Activated CD8-positive, alpha-beta T cell treated with anti-CD3 and anti-CD28 coated beads, Interleukin-2, amount 10 ng/mL, durations not matched to agents 7 days and 5 days (primary cell): ENCODE measurements around the gene PCDHA7. TPM values are rescaled to one million over a fixed set of nuclear protein-coding genes. Genes with fewer than 3 reads are reported as not detected.
"Not testable (repeated sequence)": the region's sequence is repeated elsewhere in the genome, so short reads cannot be mapped to it uniquely, and the experiment has no call there.

Experiments used
- ATAC-seq: fragments of 150-1000 bp; cut with Tn5 transposase; one replicate; pipeline ENCODE4 v1.10.0; 2021; ENCODE audit warnings: moderate library complexity
- CTCF ChIA-PET: fragments of 350-600 bp; sonication (Branson Sonifier 250); formaldehyde crosslinking; loops from one replicate; lab custom pipeline; 2021; ENCODE audit warnings: antibody characterized with exemption; lab: Charles Lee
- POLR2A ChIA-PET: fragments of 350-600 bp; sonication (Branson Sonifier 250); formaldehyde crosslinking; loops from one replicate; lab custom pipeline; 2021; ENCODE audit warnings: antibody characterized with exemption; lab: Charles Lee
- DNase-seq: peaks from one replicate; pipeline ENCODE4 v3.0.0-alpha.2; 2020
- H3K27ac Mint-ChIP-seq: one replicate; pipeline ENCODE4 v1.8.0; 2021; ENCODE audit warnings: mild to moderate bottlenecking, mixed read lengths
- H3K27me3 Mint-ChIP-seq: one replicate; pipeline ENCODE4 v1.8.0; 2021; ENCODE audit warnings: low read depth, mixed read lengths
- H3K36me3 Mint-ChIP-seq: one replicate; pipeline ENCODE4 v1.8.0; 2021; ENCODE audit warnings: low read depth, mixed read lengths
- H3K4me1 Mint-ChIP-seq: one replicate; pipeline ENCODE4 v1.8.0; 2021; ENCODE audit warnings: low read depth, mixed read lengths
- H3K4me3 Mint-ChIP-seq: one replicate; pipeline ENCODE4 v1.8.0; 2021; ENCODE audit warnings: mild to moderate bottlenecking, mixed read lengths
- H3K9me3 Mint-ChIP-seq: one replicate; pipeline ENCODE4 v1.8.0; 2022; ENCODE audit warnings: mixed read lengths; ENCODE audit not compliant: insufficient read depth
- total RNA-seq, 2 experiments: library from RNA; stranded (reverse); gene quantifications; one replicate each; pipeline ENCODE4 v1.2.3, GENCODE V29; 2021

The PCDHA7 gene
- total RNA-seq, 2 experiments from 2014 or later, result not detected

DNA sequence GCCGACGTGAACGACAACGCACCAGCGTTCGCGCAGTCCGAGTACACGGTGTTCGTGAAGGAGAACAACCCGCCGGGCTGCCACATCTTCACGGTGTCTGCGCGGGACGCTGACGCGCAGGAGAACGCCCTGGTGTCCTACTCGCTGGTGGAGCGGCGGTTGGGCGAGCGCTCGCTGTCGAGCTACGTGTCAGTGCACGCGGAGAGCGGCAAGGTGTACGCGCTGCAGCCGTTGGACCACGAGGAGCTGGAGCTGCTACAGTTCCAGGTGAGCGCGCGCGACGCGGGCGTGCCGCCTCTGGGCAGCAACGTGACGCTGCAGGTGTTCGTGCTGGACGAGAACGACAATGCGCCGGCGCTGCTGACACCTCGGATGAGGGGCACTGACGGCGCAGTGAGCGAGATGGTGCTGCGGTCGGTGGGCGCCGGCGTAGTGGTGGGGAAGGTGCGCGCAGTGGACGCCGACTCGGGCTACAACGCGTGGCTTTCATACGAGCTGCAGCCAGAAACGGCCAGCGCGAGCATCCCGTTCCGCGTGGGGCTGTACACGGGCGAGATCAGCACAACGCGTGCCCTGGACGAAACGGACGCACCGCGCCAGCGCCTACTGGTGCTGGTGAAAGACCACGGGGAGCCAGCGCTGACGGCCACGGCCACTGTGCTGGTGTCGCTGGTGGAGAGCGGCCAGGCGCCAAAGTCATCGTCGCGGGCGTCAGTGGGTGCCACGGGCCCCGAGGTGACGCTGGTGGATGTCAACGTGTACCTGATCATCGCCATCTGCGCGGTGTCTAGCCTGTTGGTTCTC lies 16.0 kb downstream of the PCDHA7 start:
- H3K4me3 Mint-ChIP-seq, POLR2A ChIA-PET, ATAC-seq, H3K36me3 Mint-ChIP-seq, H3K27ac Mint-ChIP-seq, DNase-seq, H3K9me3 Mint-ChIP-seq, CTCF ChIA-PET, H3K4me1 Mint-ChIP-seq, H3K27me3 Mint-ChIP-seq: not testable (repeated sequence)

DNA sequence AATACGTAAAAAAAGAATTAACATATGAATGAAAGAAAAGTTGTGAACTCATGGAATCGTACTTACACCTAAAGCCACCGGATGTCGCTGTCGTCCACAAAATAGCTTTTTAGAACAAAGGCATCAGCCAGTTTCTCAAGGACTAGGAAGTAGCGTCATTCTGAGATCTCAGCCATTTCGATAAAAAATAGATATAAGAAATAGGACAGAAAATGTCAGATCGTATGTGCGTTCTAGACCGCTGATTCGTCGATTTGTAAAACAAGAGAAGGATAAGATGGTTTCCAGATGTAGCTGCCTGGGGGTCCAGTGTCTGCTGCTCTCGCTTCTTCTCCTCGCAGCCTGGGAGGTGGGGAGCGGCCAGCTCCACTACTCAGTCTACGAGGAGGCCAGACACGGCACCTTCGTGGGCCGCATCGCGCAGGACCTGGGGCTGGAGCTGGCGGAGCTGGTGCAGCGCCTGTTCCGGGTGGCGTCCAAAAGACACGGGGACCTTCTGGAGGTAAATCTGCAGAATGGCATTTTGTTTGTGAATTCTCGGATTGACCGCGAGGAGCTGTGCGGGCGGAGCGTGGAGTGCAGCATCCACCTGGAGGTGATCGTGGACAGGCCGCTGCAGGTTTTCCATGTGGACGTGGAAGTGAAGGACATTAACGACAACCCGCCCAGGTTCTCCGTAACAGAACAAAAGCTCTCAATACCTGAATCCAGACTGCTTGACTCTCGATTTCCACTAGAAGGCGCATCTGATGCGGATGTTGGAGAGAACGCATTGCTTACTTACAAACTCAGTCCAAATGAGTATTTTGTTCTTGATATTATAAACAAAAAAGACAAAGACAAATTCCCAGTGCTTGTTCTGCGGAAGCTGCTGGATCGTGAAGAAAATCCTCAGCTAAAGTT lies 22.0 kb downstream of the PCDHA7 start, which contains the start of gene PCDHA10:
TSS of gene PCDHA10 (plus strand) at position 126 of the 903 bp plus-strand sequence. CDS start at position 278, 152 bp downstream.
- Mint-ChIP-seq H3K4me3 (peak within 1 kb of the TSS; percentile 18), H3K27me3 (peaks cover 2% of the 10 kb centered on the region), H3K36me3 (peaks cover 3% of the 10 kb centered on the region), H3K4me1 (no peaks in the 10 kb centered on the region), H3K9me3 (peaks cover 15% of the 10 kb centered on the region), H3K27ac (no peak within 1 kb of the TSS)
- POLR2A ChIA-PET, result no interaction called here
- CTCF ChIA-PET, result no interaction called here
- no peak for ATAC-seq
- DNase-seq, result no peak

DNA sequence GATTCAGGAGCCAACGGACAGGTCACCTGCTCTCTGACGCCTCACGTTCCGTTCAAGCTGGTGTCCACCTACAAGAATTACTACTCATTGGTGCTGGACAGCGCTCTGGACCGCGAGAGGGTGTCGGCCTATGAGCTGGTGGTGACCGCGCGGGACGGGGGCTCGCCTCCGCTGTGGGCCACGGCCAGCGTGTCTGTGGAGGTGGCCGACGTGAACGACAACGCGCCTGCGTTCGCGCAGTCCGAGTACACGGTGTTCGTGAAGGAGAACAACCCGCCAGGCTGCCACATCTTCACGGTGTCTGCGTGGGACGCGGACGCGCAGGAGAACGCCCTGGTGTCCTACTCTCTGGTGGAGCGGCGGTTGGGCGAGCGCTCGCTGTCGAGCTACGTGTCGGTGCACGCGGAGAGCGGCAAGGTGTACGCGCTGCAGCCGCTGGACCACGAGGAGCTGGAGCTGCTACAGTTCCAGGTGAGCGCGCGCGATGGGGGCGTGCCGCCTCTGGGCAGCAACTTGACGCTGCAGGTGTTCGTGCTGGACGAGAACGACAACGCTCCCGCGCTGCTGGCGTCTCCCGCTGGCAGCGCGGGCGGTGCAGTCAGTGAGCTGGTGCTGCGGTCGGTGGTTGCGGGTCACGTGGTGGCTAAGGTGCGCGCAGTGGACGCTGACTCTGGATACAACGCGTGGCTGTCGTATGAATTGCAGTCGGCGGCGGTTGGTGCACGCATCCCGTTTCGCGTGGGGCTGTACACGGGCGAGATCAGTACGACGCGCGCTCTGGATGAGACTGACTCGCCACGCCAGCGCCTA lies 23.3 kb downstream of the PCDHA7 start:
- ATAC-seq, result no peak
- ChIA-PET POLR2A (no interaction called here), CTCF (no interaction called here)
- Mint-ChIP-seq H3K4me3 (no peak overlapping the region), H3K9me3 (peaks cover 21% of the 10 kb centered on the region), H3K27ac (no peak overlapping the region), H3K4me1 (no peaks in the 10 kb centered on the region), H3K36me3 (peaks cover 3% of the 10 kb centered on the region), H3K27me3 (peaks cover 2% of the 10 kb centered on the region)
- DNase-seq, result no peak

DNA sequence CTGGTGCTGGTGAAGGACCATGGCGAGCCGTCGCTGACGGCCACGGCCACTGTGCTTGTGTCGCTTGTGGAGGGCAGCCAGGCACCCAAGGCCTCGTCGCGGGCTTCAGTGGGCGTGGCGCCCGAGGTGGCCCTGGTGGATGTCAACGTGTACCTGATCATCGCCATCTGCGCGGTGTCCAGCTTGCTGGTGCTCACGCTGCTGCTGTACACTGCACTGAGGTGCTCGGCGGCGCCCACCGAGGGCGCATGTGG lies 23.8 kb downstream of the PCDHA7 start:
- peaks cover 24% of the 10 kb centered on the region for H3K9me3 Mint-ChIP-seq
- peaks cover 3% of the 10 kb centered on the region for H3K36me3 Mint-ChIP-seq
- H3K27ac Mint-ChIP-seq, result no peak overlapping the region
- CTCF ChIA-PET, result no interaction called here
- no peak overlapping the region for H3K4me3 Mint-ChIP-seq
- no peaks in the 10 kb centered on the region for H3K4me1 Mint-ChIP-seq
- ATAC-seq, result no peak
- POLR2A ChIA-PET, result no interaction called here
- peaks cover 2% of the 10 kb centered on the region for H3K27me3 Mint-ChIP-seq
- no peak for DNase-seq

DNA sequence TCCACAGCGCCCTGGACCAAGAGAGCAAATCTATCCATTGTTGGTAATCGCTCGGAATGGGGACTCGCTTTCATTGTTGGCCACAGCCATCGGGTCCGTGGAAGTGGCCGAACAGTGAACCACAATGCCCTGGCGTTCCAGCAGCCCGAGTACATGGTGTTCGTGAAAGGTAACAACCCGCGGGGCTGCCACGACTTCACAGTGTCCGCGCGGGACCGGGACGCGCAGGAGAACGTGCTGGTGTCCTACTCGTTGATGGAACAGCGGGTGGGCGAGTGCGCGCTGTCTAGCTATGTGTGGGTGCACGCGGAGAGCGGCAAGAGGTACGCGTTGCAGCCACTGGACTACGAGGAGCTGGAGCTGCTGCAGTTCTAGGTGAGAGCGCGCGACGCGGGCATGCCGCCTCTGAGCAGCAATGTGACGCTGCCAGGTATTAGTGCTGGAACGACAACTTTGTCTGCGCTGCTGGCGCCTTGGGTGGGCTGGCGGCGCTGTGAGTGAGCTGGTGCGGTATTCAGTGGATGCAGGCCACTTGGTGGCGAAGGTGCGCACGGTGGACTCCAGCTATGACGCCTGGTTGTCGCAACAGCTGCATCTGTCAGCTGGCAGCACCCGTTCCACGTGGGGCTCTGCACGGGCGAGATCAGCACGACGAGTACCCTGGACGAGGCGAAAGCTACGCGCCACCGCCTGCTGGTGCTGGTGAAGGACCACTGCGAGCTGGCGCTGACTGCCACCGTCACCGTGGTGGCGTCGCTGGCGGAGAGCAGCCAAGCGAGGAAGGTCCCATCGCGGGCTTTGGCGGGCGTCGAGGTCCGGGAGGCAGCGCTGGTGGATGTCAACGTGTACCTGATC lies 28.6 kb downstream of the PCDHA7 start:
- ChIA-PET CTCF (no interaction called here), POLR2A (no interaction called here)
- Mint-ChIP-seq H3K27ac (no peak overlapping the region), H3K4me3 (no peak overlapping the region), H3K4me1 (no peaks in the 10 kb centered on the region), H3K9me3 (peaks cover 15% of the 10 kb centered on the region), H3K36me3 (no peaks in the 10 kb centered on the region), H3K27me3 (no peaks in the 10 kb centered on the region)
- DNase-seq (no peak), ATAC-seq (no peak)

DNA sequence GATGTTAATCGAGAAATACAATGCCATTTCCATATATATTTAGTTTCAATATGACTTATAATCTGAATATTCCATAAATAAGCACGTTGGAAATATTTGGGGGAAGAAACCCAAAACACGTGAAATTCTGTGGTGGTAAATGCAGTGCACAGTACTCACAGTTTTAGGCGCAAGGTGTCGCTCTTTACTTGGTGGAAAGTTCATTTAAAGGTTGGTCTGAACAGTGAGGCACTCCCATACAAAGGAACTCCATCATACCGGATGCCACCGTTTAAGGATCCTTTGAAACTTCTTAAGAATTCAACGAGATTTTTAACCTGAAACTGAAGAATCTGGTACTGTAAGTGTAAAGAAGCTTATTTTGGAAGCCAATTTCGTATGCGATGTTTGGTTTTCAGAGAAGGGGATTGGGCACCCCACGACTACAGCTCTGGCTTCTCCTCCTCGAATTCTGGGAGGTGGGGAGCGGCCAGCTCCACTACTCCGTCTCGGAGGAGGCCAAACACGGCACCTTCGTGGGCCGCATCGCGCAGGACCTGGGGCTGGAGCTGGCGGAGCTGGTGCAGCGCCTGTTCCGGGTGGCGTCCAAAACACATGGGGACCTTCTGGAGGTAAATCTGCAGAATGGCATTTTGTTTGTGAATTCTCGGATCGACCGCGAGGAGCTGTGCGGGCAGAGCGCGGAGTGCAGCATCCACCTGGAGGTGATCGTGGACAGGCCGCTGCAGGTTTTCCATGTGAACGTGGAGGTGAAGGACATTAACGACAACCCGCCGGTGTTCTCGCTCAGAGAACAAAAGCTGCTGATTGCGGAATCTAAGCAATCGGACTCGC lies 34.9 kb downstream of the PCDHA7 start, which contains the start of gene PCDHA11:
TSS of gene PCDHA11 (plus strand) at position 237 of the 834 bp plus-strand sequence. CDS start at position 384, 147 bp downstream.
- DNase-seq (no peak), ATAC-seq (no peak)
- H3K27ac Mint-ChIP-seq, result no peak within 1 kb of the TSS
- no peaks in the 10 kb centered on the region for H3K36me3 Mint-ChIP-seq
- no peaks in the 10 kb centered on the region for H3K4me1 Mint-ChIP-seq
- peaks cover 15% of the 10 kb centered on the region for H3K9me3 Mint-ChIP-seq
- CTCF ChIA-PET, result interaction anchor here (0.9 to 1.0 kb wide), 2 partner anchors 62 to 173 kb away, joined by 3 to 5 read pairs; partner anchors contain the start of gene PCDHA4
- H3K27me3 Mint-ChIP-seq, result no peaks in the 10 kb centered on the region
- H3K4me3 Mint-ChIP-seq, result no peak within 1 kb of the TSS
- POLR2A ChIA-PET, result no interaction called here

DNA sequence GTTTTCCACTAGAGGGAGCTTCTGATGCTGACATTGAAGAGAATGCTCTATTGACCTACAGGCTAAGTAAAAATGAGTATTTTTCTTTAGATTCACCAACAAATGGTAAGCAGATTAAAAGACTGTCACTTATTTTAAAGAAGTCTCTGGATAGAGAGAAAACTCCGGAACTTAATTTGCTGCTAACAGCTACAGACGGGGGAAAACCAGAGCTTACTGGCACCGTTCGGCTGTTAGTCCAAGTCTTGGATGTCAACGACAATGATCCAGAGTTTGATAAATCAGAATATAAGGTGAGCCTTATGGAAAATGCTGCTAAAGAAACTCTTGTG lies 35.5 kb downstream of the PCDHA7 start:
- POLR2A ChIA-PET, result no interaction called here
- ATAC-seq, result no peak
- CTCF ChIA-PET, result interaction anchor here (0.9 to 1.0 kb wide), 2 partner anchors 62 to 173 kb away, joined by 3 to 5 read pairs; partner anchors contain the start of gene PCDHA4

DNA sequence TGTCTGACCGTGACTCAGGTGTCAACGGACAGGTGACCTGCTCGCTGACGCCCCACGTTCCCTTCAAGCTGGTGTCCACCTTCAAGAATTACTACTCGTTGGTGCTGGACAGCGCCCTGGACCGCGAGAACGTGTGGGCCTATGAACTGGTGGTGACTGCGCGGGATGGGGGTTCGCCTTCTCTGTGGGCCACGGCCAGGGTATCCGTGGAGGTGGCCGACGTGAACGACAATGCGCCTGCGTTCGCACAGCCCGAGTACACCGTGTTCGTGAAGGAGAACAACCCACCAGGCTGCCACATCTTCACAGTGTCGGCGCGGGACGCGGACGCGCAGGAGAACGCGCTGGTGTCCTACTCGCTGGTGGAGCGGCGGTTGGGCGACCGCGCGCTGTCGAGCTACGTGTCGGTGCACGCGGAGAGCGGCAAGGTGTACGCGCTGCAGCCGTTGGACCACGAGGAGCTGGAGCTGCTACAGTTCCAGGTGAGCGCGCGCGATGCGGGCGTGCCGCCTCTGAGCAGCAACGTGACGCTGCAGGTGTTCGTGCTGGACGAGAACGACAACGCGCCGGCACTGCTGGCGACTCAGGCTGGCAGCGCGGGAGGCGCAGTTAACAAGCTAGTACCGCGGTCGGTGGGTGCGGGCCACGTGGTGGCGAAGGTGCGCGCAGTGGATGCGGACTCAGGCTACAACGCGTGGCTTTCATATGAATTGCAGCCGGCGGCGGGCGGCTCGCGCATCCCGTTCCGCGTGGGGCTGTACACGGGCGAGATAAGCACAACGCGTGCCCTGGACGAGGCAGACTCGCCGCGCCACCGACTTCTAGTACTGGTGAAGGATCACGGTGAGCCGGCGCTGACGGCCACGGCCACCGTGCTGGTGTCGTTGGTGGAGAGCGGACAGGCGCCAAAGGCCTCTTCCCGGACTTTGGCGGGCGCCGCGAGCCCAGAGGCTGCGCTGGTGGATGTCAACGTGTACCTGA lies 36.4 kb downstream of the PCDHA7 start:
- Mint-ChIP-seq H3K27me3 (no peaks in the 10 kb centered on the region), H3K4me1 (no peaks in the 10 kb centered on the region), H3K4me3 (no peak overlapping the region), H3K36me3 (no peaks in the 10 kb centered on the region), H3K27ac (no peak overlapping the region), H3K9me3 (peaks cover 19% of the 10 kb centered on the region)
- POLR2A ChIA-PET, result no interaction called here
- ATAC-seq, result no peak
- CTCF ChIA-PET, result no interaction called here
- no peak for DNase-seq

More for the DNA sequence above, 35.5 kb downstream of the PCDHA7 start:
- H3K27ac Mint-ChIP-seq, result no peak overlapping the region
- no peaks in the 10 kb centered on the region for H3K4me1 Mint-ChIP-seq
- H3K27me3 Mint-ChIP-seq, result no peaks in the 10 kb centered on the region
- no peaks in the 10 kb centered on the region for H3K36me3 Mint-ChIP-seq
- DNase-seq, result no peak
- no peak overlapping the region for H3K4me3 Mint-ChIP-seq
- H3K9me3 Mint-ChIP-seq, result peaks cover 19% of the 10 kb centered on the region

DNA sequence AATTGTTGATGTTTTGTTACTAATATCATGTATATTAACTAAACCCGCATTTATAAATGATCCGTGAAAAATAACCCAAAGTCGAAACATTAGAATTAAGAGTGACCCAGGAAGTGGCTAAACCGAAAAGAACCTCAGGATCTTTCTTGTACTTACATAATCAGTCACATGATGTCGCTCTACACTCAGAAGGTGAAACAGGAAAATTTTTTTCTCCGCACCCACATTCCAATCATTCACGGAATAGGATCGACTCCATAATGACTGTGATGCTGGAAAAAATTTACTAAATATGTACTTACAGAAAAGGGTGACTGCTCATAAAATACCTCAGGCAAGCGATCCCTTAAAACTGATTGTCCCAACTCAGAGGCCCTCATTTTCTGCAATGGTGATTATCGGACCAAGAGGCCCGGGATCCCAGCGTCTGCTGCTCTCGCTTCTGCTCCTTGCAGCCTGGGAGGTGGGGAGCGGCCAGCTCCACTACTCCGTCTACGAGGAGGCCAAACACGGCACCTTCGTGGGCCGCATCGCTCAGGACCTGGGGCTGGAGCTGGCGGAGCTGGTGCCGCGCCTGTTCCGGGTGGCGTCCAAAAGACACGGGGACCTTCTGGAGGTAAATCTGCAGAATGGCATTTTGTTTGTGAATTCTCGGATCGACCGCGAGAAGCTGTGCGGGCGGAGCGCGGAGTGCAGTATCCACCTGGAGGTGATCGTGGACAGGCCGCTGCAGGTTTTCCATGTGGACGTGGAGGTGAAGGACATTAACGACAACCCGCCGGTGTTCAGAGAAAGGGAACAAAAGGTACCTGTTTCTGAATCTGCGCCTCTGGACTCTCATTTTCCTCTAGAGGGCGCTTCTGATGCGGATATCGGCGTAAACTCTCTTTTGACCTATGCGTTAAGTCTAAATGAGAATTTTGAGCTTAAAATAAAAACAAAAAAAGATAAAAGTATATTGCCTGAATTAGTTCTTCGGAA lies 41.3 kb downstream of the PCDHA7 start, which contains the start of gene PCDHA12:
TSS of gene PCDHA12 (plus strand) at position 224 of the 981 bp plus-strand sequence. CDS start at position 389, 165 bp downstream.
- Mint-ChIP-seq H3K9me3 (peaks cover 15% of the 10 kb centered on the region), H3K4me3 (no peak within 1 kb of the TSS), H3K4me1 (no peaks in the 10 kb centered on the region), H3K36me3 (no peaks in the 10 kb centered on the region), H3K27me3 (no peaks in the 10 kb centered on the region), H3K27ac (no peak within 1 kb of the TSS)
- POLR2A ChIA-PET, result no interaction called here
- CTCF ChIA-PET, result interaction anchor here (0.9 kb wide), 1 partner anchor 312 kb away, joined by 3 read pairs; the partner anchor contains the start of gene PCDHB9
- ATAC-seq (no peak), DNase-seq (no peak)
